ENCODE measurements around the gene KCNH8. TPM values are rescaled to one million over a fixed set of nuclear protein-coding genes. Genes with fewer than 3 reads are reported as not detected.

The KCNH8 gene
- total RNA-seq, 4 donors from 2014 or later = 0.18 to 4.1 (median 1.7) TPM

DNA sequence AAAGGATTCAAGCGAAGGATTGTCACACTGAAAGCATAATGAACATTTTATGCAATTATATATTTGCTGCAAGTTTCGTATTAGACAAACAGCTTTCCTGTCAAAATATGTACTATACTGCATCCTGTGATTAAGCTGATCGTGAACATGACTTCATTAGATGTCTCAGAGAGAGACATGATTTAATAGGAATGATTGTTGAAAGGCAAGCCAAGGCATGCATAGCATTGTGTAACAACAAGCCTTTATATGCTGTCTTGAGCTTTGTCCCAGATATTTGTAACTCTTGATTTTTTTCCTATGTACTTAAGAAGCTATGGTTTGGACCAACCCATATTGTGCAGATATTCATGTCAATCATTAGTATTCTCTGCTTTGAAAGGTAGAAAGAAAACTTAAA, 309.1 kb downstream of the KCNH8 start:
- no peak for DNase-seq
- no peak overlapping the region for H3K27ac ChIP-seq
- no peaks in the 10 kb centered on the region for H3K9me3 ChIP-seq
- H3K4me3 ChIP-seq = no peak overlapping the region
- no peak for TF ChIP-seq POLR2A (IDR thresholded peaks at IDR 0.05)
- TF ChIP-seq, protein P1, sequence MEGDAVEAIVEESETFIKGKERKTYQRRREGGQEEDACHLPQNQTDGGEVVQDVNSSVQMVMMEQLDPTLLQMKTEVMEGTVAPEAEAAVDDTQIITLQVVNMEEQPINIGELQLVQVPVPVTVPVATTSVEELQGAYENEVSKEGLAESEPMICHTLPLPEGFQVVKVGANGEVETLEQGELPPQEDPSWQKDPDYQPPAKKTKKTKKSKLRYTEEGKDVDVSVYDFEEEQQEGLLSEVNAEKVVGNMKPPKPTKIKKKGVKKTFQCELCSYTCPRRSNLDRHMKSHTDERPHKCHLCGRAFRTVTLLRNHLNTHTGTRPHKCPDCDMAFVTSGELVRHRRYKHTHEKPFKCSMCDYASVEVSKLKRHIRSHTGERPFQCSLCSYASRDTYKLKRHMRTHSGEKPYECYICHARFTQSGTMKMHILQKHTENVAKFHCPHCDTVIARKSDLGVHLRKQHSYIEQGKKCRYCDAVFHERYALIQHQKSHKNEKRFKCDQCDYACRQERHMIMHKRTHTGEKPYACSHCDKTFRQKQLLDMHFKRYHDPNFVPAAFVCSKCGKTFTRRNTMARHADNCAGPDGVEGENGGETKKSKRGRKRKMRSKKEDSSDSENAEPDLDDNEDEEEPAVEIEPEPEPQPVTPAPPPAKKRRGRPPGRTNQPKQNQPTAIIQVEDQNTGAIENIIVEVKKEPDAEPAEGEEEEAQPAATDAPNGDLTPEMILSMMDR (IDR thresholded peaks at IDR 0.05) = no peak
- H3K36me3 ChIP-seq = no peaks in the 10 kb centered on the region
- no peaks in the 10 kb centered on the region for H3K4me1 ChIP-seq
- H3K27me3 ChIP-seq = no peaks in the 10 kb centered on the region

DNA sequence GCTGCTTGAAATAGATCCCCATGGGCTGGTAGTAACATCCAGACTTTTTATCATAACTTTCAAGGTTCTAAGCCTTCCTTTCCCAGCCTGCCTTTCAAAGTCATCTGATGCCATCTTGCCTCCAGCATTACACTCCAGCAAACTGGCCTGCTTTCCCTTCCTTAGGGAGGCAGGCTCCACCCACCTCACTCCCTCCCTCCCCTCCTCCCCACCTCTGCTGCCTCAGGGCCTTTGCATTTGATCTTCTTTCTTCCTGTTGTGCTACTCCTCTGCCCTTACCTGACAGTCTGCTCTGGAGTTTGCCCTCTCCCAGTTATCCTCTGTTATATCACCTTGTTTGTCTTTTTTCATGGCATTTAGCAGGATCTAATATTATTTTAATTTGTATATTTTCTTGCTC, 319.5 kb downstream of the KCNH8 start:
- no peak overlapping the region for H3K4me3 ChIP-seq
- TF ChIP-seq POLR2A (IDR thresholded peaks at IDR 0.05) = no peak
- TF ChIP-seq, protein P1 (IDR thresholded peaks at IDR 0.05) = no peak
- no peak for DNase-seq
- H3K36me3 ChIP-seq = no peaks in the 10 kb centered on the region
- no peaks in the 10 kb centered on the region for H3K27me3 ChIP-seq
- no peaks in the 10 kb centered on the region for H3K9me3 ChIP-seq
- H3K27ac ChIP-seq = no peak overlapping the region
- no peaks in the 10 kb centered on the region for H3K4me1 ChIP-seq

DNA sequence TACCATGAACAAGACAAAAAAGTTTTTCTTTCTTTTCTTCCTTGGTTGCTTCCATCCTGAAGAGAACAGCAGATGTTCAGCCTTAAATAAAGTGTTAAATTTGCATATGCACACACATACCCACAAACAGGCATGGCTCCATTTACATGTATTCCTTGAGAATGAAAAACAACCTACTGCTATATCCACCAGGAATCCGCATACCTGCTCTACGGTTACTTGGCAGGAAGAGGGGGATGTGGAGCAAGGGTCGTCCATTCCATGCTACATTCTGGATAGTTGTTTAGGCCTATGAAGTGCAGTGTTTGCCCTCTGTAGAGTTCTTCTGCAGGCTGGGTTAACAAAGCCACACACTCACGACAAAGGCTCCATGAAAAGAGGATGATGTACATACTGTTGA, 322.8 kb downstream of the KCNH8 start:
- H3K9me3 ChIP-seq = no peaks in the 10 kb centered on the region
- no peak overlapping the region for H3K27ac ChIP-seq
- H3K27me3 ChIP-seq = no peaks in the 10 kb centered on the region
- H3K4me3 ChIP-seq = no peak overlapping the region
- TF ChIP-seq POLR2A (IDR thresholded peaks at IDR 0.05) = no peak
- TF ChIP-seq, protein P1 (IDR thresholded peaks at IDR 0.05) = no peak
- H3K36me3 ChIP-seq = no peaks in the 10 kb centered on the region
- no peak for DNase-seq
- H3K4me1 ChIP-seq = no peaks in the 10 kb centered on the region

DNA sequence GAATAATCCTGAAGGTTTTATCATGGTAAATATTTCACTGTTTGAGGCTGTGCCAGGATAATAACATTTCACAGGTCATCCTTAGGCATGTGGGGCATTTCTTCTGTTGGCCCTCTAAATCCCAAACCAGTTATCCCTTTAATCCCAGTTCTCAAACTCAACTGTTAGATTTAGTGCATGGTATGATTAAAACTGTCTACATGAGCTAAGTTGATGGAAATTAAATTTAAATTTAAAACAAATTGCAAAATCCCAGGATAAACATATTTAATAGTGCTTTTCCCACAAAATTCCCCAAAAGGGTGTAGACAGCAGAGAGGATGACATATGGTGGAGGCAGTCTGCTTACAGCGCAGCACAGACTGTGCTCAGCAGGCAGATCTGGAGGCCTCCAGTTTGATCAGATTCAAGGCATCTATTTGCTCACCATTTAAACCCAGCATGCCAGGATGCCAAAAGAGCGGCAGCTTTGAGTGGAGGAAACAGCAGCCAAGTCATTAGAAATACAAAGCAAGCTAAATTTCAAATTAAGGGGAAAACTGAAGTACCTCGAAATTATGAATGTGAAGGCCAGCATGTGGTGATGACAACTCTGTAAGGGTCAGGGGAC, 325.8 kb downstream of the KCNH8 start:
- no peak for DNase-seq
- Histone ChIP-seq H3K27me3 (no peaks in the 10 kb centered on the region), H3K9me3 (no peaks in the 10 kb centered on the region), H3K27ac (no peak overlapping the region), H3K4me3 (no peak overlapping the region), H3K4me1 (no peaks in the 10 kb centered on the region), H3K36me3 (no peaks in the 10 kb centered on the region)
- TF ChIP-seq POLR2A (IDR thresholded peaks at IDR 0.05) = no peak
- TF ChIP-seq, protein P1 (IDR thresholded peaks at IDR 0.05) = no peak

DNA sequence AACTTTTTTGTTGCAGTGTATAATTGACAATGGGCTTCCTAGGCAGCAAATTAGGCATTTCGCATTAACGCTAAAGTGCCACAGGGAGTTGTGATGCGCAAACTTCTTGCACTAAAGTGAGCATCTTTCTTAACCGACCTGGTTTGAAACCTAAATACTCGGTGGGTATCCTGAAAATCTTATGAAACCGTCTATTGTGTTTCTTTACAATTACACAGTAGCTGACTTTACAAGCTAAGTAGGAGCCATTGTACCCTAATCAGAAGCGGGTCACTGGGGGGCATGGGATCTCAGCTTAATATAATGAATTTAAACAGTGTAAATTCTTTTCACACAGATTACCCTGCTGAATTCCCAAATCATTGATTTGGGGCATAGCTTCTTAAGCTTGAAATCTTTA, 328.0 kb downstream of the KCNH8 start:
- DNase-seq = no peak
- Histone ChIP-seq H3K27me3 (no peaks in the 10 kb centered on the region), H3K4me3 (no peak overlapping the region), H3K27ac (no peak overlapping the region), H3K36me3 (no peaks in the 10 kb centered on the region), H3K9me3 (no peaks in the 10 kb centered on the region), H3K4me1 (no peaks in the 10 kb centered on the region)
- no peak for TF ChIP-seq POLR2A (IDR thresholded peaks at IDR 0.05)
- TF ChIP-seq, protein P1 (IDR thresholded peaks at IDR 0.05) = no peak

DNA sequence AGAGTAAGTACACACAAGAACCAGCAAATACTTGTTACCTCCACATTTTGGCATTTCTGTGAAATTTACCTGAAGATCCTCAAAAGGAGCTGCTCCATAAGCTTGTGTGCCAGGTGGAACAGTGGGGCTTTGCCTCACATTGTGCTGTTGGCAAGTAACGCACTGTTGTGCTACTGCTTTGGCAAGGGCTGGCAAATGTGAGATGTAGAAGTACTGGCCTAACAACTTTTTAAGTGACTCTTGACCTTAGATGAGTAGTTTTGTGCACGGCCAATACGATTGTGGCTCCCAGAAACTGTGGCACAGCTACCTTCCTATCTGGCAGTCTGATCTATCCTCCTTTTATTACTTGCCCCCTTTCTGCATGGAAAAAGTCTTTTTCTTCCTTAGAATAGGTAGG, 337.0 kb downstream of the KCNH8 start:
- no peak overlapping the region for H3K4me3 ChIP-seq
- no peaks in the 10 kb centered on the region for H3K36me3 ChIP-seq
- H3K9me3 ChIP-seq = no peaks in the 10 kb centered on the region
- no peak overlapping the region for H3K27ac ChIP-seq
- no peaks in the 10 kb centered on the region for H3K27me3 ChIP-seq
- TF ChIP-seq, protein P1 (IDR thresholded peaks at IDR 0.05) = no peak
- no peak for TF ChIP-seq POLR2A (IDR thresholded peaks at IDR 0.05)
- no peaks in the 10 kb centered on the region for H3K4me1 ChIP-seq
- no peak for DNase-seq

Data from Peyer's patch (tissue), 4 donors.